HG03378 (cell line): ENCODE data around the gene DGCR8.

Experiments
- ATAC-seq: cut with Tn5 transposase; IDR thresholded peaks from one replicate; pipeline ENCODE4 v1.9.1; 2021; ENCODE audit warnings: mild to moderate bottlenecking, moderate library complexity; ENCODE audit not compliant: unreplicated experiment

The DGCR8 gene

DNA sequence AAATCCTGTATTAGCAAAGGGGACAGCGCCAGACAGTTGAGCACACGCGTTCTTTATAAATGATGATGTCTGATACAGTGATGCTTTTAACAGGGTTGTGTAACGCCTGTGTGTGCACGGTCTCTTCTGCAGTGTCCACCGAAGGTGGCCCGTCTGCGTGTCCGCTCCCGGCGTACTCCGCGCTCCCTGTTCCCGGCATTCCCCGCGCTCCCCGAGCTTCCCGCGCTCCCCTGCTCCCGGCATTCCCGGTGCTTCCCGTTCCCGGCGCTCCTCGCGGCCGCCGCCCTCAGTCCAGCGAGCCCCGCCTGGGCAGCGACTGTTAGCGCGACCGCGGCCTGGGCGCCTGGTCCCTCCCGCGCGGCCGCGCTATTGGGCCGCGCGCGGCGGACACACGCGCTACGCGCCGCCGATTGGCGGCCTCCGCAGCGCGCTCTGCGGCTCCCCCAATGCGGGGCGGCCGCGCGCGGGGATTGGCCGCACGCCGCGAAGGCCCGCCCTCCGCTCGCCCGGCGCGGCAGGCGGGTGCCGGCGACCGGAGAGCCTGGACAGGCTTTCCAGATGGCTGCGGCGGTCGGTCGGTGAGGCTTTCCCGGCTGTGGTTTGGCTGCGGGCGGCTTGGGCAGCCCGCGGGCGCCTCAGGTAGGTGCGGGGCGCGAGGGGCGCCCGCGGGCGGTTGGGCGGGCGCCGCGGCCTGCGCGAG is at the start of gene DGCR8:
DGCR8 (plus strand) TSS at position 497 of the 700 bp plus-strand sequence. CDS start 5,723 bp downstream, outside the sequence.
- ATAC-seq = peak; percentile 36

DNA sequence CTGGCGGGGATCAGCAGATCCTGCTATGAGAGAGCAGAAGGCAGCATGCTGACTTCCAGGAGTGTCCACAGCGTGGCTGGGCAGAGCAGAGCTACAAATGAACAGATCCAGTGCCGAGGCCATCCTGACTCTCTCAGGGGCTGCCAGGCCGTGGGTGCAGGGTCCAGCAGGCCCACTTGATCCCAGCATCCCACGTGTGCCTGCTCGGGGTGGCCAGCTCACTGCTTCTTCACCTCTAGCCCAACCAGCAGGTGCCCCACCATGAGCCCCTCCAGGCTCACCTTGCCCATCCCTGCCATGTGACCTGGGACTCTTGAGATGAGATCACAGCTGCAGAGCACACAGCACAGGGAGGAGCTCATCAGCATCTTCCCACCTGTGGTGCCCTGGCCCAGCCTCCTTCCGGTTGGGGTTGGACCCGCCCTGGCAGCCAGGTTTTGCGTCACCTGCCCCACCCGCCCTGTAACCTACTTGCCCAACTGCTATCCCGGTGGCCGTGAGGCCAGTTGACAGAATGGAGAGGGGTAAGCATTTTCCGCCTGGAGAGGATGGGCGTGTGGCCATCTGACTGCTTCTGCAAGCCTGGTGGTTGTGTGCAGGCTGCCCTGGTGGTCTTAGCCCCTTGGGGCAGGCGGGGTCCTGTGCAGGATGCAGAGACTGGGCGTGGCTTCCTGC is 48.2 kb upstream of the DGCR8 start:
- no peak for ATAC-seq

DNA sequence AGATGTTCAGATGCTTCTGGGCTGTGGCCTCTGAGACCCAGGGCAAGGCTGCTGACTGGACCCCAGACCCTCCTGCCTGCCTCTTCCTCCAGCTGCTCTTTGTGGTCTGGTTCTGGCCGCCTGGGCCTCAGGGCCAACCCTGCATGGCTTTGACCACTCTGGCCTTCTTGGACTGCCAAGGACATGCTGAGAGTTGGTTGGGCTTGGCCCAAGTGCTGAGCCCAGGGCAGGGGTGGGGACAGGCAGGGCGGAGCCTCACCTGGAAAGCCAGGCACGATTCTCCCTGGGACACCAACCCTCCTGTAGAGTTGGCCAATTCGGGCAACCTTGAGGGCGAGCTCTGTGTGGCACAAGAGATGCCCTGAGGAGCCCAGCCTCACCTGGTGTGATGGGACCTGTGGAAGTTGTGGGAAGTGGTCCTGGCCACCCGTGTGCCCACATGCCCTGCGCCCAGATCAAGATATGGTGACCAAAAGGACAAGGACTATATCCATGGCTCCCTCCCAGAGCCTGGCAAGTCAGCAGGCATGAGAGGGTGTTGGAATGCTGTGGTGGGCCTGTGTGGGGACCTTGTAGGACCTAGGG is 47.5 kb upstream of the DGCR8 start:
- no peak for ATAC-seq

GRCh38 chr22:20033045-20033706 is 46.9 kb upstream of the DGCR8 start:
- ATAC-seq = no peak

DNA sequence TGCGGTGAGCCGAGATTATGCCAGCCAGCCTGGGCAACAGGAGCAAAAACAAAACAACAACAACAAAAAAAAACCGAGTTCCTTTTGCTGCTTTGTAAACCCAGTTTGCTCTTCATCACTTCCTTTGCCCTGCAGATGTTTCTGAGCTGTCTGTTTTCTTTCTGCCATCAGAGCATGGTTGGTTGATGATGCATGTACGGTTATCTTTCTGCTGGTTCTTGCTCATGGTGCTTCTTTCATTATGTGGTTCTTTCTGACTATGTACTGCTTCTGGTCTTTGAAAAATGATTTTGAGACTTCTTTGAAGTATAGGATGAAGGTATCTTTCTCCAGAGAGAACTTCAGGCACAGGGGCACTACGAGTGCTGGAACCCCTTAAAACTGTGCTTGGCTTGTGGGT is 45.9 kb upstream of the DGCR8 start:
- no peak for ATAC-seq

DNA sequence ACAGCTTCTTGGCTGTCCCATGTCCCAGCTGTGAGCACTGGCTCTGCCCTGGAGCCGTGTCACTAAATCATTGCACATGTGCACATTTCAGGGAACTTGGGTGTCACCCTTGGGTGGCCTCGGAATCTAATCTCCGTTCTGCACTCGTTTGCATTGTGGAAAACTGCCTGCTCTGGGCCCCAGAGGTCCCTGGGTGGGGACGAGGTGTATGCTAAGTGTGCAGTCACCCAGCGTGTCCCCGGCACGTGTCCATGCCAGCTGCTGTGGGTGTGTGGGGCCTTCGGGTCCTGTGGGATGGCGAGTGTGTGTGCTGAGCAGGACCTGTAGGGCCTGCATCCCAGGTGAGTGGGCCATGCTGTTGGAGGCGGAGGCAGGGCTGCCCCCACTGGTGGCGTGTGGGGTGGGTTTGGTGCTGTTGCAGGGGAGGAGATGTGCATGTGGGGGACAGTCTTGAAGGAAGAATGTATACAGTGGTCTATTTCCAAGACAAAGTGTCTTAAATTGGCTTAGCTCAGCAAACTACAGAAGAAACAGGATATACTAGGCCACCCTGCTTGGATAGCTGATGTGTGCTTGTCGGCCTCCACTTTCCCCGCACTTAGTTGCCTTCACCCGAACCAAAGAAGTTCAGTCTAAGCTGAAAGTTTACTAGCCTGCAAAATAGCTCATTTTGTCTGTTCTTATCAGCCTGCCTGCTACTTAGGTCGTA is 44.5 kb upstream of the DGCR8 start:
- ATAC-seq = no peak

DNA sequence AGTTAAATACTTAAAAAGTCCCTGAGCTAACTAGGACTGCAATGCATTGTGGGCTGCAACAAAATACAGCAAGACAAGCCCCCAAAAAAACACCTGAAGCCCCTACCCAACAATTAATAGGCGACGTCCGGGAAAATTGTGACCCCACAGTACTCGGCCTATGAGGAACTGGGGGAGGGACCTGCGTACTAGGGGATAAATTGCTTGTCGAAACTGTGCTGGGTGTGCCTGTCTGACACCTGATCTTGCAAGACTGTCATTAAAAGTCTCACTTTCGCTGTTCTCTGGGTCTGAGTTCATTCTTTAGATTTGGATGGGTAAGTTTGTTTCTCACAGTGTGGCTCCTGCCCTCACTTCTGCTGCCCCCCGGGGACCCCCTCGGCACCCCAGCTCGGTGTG is 44.0 kb upstream of the DGCR8 start:
- ATAC-seq = no peak

DNA sequence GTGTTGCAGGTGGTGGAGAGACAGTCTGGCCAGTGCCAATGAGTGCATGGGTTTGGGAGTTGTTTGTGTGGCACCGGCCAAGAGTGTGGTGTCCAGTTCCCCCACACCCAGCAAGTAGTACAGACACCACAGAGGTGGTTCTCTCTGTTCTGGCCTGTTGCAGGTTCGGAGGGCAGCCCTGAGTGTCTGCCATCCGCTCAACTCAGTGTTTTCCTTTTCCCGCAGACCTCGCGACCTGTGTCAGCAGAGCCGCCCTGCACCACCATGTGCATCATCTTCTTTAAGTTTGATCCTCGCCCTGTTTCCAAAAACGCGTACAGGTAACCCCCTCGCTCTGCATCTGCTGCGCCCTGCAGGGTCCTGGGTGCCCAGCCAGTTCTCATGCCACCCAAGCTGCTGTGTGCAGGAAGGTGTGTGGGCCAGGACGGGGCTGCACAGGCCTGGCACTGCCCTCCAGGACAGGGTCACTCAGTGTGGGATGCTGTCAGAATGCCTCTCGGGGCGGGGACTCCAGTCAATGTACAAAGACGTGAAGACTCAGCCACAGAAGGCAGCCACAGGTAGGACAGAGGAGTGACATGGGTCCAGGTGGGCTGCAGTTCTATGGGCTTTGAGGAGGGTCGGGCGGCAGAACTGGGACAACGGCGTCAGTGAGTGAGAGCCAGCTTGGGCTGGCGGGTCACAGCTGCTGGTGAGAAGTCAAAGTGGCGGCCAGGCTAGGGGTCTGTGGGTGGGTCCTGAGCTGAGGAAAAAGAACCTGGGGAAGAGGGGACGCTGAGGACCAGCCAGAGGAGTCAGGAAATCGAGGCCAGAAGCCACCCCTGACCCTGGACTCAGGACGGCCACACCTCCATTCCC is 43.3 kb upstream of the DGCR8 start:
- ATAC-seq = no peak

DNA sequence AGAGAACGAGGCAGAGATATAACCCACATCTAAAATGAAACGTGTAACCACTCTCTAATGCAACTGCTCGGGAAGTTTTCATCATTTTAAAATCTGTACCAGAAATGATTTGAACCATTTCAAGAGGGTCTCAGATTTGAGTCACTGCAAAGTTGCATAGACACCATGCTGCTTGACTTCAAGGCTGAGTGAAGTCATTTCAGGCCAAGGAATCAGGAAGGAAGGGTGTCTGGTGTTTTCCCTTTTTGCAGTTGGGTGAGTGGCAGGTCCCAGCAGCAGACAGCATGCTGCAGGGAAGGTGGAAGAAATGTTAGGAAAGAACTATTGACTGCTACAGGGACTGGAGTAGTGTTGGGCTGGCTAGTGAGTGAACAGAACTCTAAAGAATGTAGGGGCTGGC is 42.6 kb upstream of the DGCR8 start:
- ATAC-seq = no peak

DNA sequence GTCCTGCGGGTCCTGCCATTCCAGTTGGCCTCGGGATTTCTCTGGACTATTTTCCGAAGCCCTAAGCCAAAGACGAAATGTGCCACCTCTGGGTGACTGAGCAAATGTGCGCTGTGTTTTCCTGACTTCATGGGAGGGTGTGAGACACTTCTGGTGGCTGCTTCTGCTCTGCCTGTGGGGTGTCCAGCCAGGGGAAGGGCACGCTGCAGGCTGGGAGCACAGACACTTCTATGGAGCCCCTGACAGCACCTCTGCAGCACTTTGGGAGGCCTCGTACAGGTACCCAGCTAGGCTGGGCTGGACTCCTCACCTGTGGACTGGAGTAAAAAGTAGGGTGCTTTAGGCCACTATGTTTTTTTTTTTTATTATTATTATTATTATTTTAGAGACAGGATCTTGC is 41.5 kb upstream of the DGCR8 start:
- ATAC-seq = no peak

GRCh38 chr22:20039683-20040325 is 40.2 kb upstream of the DGCR8 start:
- no peak for ATAC-seq

- ATAC-seq = no peak
Observed at GRCh38 chr22:20040327-20041200, 39.5 kb upstream of the DGCR8 start.

DNA sequence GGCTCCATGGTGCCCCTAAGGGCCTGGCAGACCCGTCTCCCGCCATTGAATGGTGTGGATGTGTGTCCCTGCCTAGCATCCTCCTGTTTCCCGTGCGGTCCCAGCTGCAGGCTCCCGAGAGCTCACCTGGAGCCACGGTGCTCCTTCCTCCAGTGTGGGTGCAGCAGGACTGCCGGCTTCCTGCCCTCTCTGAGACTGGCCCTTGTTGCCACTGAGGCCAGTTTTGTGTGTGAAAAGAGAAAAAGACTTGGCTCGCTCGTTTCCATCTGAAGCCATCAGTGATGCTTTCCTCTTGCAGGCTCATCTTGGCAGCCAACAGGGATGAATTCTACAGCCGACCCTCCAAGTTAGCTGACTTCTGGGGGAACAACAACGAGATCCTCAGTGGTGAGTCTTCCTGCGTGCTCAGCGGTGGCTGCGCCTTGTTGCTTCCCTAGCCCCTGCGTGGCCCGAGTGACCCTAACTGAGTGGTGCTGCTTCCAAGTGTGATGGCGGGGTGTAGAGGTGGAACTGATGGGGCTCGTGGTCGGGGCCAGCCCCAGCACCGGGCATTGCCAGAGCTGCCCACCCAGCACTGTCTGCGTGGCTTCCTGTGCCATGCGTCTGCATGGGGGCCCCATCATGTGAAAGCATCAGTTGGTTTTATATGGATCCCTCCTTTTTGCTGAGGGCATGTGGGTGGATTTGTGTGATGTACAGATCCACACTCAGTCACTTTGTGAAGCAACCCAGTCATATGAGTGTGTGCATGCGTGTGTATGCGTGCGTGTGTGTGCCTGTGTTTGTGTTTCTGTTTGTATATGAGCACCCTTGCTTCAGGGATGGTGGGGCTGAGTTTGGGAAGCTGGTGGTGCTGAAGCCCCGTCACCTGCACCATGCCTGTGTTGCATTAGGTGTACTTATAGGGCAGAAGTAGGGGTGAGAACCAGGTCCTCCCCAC is 36.7 kb upstream of the DGCR8 start:
- no peak for ATAC-seq

- ATAC-seq = no peak
Observed at GRCh38 chr22:20043997-20044342, 36.1 kb upstream of the DGCR8 start.

DNA sequence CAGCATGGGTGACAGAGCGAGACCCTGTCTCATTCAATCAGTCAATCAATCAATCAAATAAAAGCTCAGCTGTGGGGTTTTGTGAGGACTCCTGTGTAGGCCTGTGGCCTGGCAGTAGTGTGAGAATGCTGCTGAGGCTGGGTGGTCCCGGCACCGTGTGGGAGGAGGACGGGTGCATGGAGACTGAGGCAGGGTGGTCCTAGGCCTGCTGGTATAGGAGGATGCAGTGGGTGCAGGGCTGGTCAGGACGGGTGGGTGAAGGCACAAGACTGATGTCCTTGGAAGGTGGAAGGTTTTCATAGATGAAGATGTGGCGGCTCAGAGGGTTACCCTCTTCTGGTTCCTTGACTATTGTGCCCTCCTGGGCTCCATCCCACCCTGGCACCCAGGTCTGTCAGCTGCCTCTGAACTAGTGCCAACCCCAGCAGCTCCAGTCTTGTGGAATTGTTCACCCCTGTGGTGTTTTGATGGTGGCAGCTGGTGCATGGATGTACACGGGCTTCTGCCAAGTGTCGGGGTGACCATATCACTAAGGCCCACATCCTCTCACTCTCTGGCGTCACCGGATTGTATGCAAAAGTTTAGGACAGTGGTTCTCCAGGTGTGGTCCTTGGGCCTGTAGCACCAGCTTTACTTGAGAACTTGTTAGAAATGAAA is 35.4 kb upstream of the DGCR8 start:
- ATAC-seq = no peak

GRCh38 chr22:20046730-20047129 is 33.3 kb upstream of the DGCR8 start:
- no peak for ATAC-seq

- ATAC-seq = no peak
Observed at GRCh38 chr22:20051927-20052308, 28.1 kb upstream of the DGCR8 start.
